Neuron (in vitro differentiated cells): ENCODE results near the gene ARL5A.

Experiments used
- H2AFZ ChIP-seq: one replicate; pipeline ENCODE4 v1.6.1; 2013; ENCODE audit warnings: low read depth, mild to moderate bottlenecking, inconsistent platforms, low read length, moderate library complexity
- H3K27me3 ChIP-seq: one replicate; pipeline ENCODE4 v1.6.1; 2013; ENCODE audit warnings: low read length; ENCODE audit not compliant: insufficient read depth
- H3K36me3 ChIP-seq: one replicate; pipeline ENCODE4 v1.6.1; 2013; ENCODE audit warnings: low read length; ENCODE audit not compliant: insufficient read depth
- H3K4me1 ChIP-seq: one replicate; pipeline ENCODE4 v1.6.1; 2013; ENCODE audit warnings: low read length; ENCODE audit not compliant: insufficient read depth
- H3K4me3 ChIP-seq: 2 replicates; pipeline ENCODE4 v1.5.1; 2013; ENCODE audit warnings: mild to moderate bottlenecking, low read length, moderate library complexity
- H3K9me3 ChIP-seq: one replicate; pipeline ENCODE4 v1.6.1; 2013; ENCODE audit warnings: low read length

ARL5A gene

GRCh38 chr2:151766437-151767153 is 61.6 kb downstream of the ARL5A start:
- Histone ChIP-seq H3K9me3 (no peaks in the 10 kb centered on the region), H3K4me3 (no peak overlapping the region)

GRCh38 chr2:151765760-151766410 is 62.3 kb downstream of the ARL5A start:
- H3K4me1 ChIP-seq, result no peaks in the 10 kb centered on the region
- no peak overlapping the region for H2AFZ ChIP-seq
- no peaks in the 10 kb centered on the region for H3K27me3 ChIP-seq
- no peak overlapping the region for H3K4me3 ChIP-seq
- no peaks in the 10 kb centered on the region for H3K9me3 ChIP-seq
- H3K36me3 ChIP-seq, result no peaks in the 10 kb centered on the region

More at GRCh38 chr2:151766437-151767153, 61.6 kb downstream of the ARL5A start:
- no peaks in the 10 kb centered on the region for H3K27me3 ChIP-seq
- no peaks in the 10 kb centered on the region for H3K4me1 ChIP-seq
- no peaks in the 10 kb centered on the region for H3K36me3 ChIP-seq
- no peak overlapping the region for H2AFZ ChIP-seq

DNA sequence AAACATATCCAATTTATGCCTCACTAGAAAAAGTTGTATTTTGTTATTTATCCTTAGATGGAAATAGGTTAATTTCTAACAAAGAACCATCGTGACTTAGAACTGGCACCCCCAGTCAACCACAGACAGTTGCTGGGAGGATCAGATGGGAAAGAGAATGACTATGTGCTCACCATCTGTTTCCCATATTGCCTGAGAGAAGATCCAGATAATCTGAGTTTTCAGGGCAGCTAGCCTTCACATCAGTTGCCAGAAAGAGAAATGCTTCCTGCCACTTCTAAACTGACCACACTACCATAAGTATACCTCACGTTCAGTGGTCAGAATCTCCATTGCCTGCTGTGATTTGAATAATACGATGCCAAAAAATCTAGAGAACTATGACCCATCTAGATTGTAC is 65.5 kb downstream of the ARL5A start:
- H2AFZ ChIP-seq, result no peak overlapping the region
- H3K36me3 ChIP-seq, result no peaks in the 10 kb centered on the region
- no peaks in the 10 kb centered on the region for H3K27me3 ChIP-seq
- no peaks in the 10 kb centered on the region for H3K4me1 ChIP-seq
- H3K4me3 ChIP-seq, result no peak overlapping the region
- no peaks in the 10 kb centered on the region for H3K9me3 ChIP-seq

GRCh38 chr2:151761687-151762086 is 66.5 kb downstream of the ARL5A start:
- no peak overlapping the region for H2AFZ ChIP-seq
- no peak overlapping the region for H3K4me3 ChIP-seq
- no peaks in the 10 kb centered on the region for H3K4me1 ChIP-seq
- no peaks in the 10 kb centered on the region for H3K9me3 ChIP-seq
- no peaks in the 10 kb centered on the region for H3K36me3 ChIP-seq
- no peaks in the 10 kb centered on the region for H3K27me3 ChIP-seq

DNA sequence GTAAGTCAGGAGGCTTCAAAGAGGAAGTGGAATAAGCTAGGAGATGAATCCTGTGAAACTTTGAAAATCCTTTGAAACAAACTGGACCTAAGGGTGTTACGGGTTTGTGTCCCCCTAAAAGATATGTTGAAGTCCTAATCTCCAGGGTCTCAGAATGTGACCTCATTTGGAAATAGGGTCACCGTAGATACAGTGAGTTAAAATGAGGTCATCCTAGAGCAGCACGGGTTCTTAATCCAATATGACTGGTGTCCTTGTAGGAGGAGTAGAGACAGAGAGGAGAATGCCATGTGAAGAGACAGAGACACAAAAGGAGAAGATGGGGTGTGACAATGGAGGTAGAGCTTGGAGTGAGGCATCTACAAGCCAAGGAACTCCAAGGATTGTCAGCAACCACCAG is 67.0 kb downstream of the ARL5A start:
- H3K4me3 ChIP-seq, result no peak overlapping the region
- no peaks in the 10 kb centered on the region for H3K9me3 ChIP-seq
- H3K4me1 ChIP-seq, result no peaks in the 10 kb centered on the region
- H2AFZ ChIP-seq, result no peak overlapping the region
- H3K27me3 ChIP-seq, result no peaks in the 10 kb centered on the region
- no peaks in the 10 kb centered on the region for H3K36me3 ChIP-seq

DNA sequence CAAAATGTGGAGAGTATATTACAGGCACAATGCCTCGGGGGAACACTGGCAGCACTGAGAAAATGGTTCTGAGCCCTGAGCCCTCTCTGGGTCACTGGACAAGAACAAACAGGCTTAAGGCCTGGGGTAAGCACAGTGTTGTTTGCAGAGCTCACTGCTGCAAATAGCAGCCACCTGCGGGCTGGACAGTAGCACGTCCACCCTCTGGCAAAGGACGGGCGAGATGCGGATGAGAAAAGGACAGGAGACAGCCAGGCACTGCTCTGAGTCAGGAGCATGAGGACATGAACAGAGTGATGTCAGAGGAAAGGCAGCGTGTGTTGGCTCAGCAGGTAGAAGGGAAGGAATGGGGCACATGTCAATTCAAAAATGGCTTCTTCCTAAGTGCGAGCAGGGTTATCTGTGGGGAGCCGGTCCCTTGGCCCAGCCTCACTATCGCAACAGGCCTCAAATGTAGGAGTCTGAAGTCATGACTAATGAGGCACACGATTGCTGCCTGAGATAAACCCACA is 68.0 kb downstream of the ARL5A start:
- no peaks in the 10 kb centered on the region for H3K9me3 ChIP-seq
- no peak overlapping the region for H2AFZ ChIP-seq
- no peaks in the 10 kb centered on the region for H3K4me1 ChIP-seq
- H3K4me3 ChIP-seq, result no peak overlapping the region
- no peaks in the 10 kb centered on the region for H3K27me3 ChIP-seq
- no peaks in the 10 kb centered on the region for H3K36me3 ChIP-seq

- Histone ChIP-seq H3K9me3 (no peaks in the 10 kb centered on the region), H3K4me1 (no peaks in the 10 kb centered on the region), H2AFZ (no peak overlapping the region), H3K27me3 (no peaks in the 10 kb centered on the region), H3K4me3 (no peak overlapping the region), H3K36me3 (no peaks in the 10 kb centered on the region)
Measured at GRCh38 chr2:151758744-151759143, 69.5 kb downstream of the ARL5A start.

DNA sequence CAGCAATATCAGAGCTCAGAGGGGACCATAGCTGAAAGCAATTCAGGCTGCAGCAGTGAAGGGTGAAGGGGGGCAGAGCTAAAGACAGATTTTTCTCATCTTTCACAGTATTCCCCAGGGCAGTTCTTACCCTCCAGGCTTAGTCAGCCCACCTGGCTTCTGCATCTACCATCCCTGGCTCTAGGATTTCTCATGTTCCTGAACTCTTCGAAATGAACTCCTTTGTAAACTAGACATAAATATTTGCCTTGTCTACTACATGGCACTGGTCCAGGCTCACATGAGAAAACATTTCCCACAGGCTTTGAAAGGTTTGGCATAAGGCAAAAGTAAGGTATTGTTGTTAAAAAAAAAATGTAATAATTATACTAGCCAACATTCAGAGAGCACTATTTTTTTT is 70.4 kb downstream of the ARL5A start:
- Histone ChIP-seq H3K4me3 (no peak overlapping the region), H3K27me3 (no peaks in the 10 kb centered on the region), H3K4me1 (no peaks in the 10 kb centered on the region), H3K9me3 (no peaks in the 10 kb centered on the region), H3K36me3 (no peaks in the 10 kb centered on the region), H2AFZ (no peak overlapping the region)

DNA sequence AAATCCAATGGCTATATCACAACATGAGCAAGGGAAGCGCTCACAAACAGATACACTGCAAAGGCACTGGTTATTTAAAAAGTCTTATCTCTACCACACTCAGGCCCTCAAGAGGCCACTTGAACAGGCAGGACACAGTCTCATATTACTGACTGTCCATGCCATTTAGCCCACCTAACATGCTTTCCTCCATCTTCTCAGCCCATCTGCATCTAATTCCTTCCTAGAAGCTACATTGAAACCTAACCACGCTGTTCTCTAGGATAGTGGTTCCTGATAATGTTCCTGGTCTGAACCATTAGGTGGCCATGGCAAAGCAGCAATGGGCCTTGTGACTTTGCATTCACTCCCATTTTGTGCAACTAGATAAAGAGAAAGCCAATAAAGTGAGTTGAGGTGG is 71.4 kb downstream of the ARL5A start:
- H3K36me3 ChIP-seq, result no peaks in the 10 kb centered on the region
- H2AFZ ChIP-seq, result no peak overlapping the region
- no peak overlapping the region for H3K4me3 ChIP-seq
- no peaks in the 10 kb centered on the region for H3K9me3 ChIP-seq
- H3K27me3 ChIP-seq, result no peaks in the 10 kb centered on the region
- H3K4me1 ChIP-seq, result no peaks in the 10 kb centered on the region

GRCh38 chr2:151754253-151754897 is 73.8 kb downstream of the ARL5A start:
- H3K4me1 ChIP-seq, result no peaks in the 10 kb centered on the region
- H3K36me3 ChIP-seq, result no peaks in the 10 kb centered on the region
- no peak overlapping the region for H2AFZ ChIP-seq
- no peaks in the 10 kb centered on the region for H3K27me3 ChIP-seq
- H3K9me3 ChIP-seq, result no peaks in the 10 kb centered on the region
- no peak overlapping the region for H3K4me3 ChIP-seq

GRCh38 chr2:151753540-151753939 is 74.7 kb downstream of the ARL5A start:
- Histone ChIP-seq H3K9me3 (no peaks in the 10 kb centered on the region), H2AFZ (no peak overlapping the region), H3K4me3 (no peak overlapping the region), H3K27me3 (no peaks in the 10 kb centered on the region), H3K36me3 (no peaks in the 10 kb centered on the region), H3K4me1 (no peaks in the 10 kb centered on the region)
